Embryonic facial prominence (tissue), 1 donor: ENCODE results near the gene ADGRG4.
"Not testable (repeated sequence)": the region's sequence is repeated elsewhere in the genome, so short reads cannot be mapped to it uniquely, and the experiment has no call there.

Source experiments
- DNase-seq: peaks from one replicate; pipeline ENCODE4 v3.0.0-alpha.2; 2016; ENCODE audit errors: extremely low spot score

ADGRG4 gene, protein sequence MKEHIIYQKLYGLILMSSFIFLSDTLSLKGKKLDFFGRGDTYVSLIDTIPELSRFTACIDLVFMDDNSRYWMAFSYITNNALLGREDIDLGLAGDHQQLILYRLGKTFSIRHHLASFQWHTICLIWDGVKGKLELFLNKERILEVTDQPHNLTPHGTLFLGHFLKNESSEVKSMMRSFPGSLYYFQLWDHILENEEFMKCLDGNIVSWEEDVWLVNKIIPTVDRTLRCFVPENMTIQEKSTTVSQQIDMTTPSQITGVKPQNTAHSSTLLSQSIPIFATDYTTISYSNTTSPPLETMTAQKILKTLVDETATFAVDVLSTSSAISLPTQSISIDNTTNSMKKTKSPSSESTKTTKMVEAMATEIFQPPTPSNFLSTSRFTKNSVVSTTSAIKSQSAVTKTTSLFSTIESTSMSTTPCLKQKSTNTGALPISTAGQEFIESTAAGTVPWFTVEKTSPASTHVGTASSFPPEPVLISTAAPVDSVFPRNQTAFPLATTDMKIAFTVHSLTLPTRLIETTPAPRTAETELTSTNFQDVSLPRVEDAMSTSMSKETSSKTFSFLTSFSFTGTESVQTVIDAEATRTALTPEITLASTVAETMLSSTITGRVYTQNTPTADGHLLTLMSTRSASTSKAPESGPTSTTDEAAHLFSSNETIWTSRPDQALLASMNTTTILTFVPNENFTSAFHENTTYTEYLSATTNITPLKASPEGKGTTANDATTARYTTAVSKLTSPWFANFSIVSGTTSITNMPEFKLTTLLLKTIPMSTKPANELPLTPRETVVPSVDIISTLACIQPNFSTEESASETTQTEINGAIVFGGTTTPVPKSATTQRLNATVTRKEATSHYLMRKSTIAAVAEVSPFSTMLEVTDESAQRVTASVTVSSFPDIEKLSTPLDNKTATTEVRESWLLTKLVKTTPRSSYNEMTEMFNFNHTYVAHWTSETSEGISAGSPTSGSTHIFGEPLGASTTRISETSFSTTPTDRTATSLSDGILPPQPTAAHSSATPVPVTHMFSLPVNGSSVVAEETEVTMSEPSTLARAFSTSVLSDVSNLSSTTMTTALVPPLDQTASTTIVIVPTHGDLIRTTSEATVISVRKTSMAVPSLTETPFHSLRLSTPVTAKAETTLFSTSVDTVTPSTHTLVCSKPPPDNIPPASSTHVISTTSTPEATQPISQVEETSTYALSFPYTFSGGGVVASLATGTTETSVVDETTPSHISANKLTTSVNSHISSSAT (N-terminal part only)

DNA sequence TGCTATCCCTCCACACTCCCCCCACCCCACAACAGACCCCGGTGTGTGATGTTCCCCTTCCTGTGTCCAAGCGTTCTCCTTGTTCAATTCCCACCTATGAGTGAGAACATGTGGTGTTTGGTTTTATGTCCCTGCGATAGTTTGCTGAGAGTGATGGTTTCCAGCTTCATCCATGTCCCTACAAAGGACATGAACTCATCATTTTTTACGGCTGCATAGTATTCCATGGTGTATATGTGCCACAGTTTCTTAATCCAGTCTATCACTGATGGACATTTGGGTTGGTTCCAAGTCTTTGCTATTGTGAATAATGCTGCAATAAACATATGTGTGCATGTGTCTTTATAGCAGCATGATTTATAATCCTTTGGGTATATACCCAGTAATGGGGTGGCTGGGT lies at the start of gene ADGRG4:
Gene ADGRG4 (plus strand): TSS at position 243 of the 400 bp plus-strand sequence. CDS start 7,815 bp downstream, outside the sequence.
- not testable (repeated sequence) for DNase-seq

DNA sequence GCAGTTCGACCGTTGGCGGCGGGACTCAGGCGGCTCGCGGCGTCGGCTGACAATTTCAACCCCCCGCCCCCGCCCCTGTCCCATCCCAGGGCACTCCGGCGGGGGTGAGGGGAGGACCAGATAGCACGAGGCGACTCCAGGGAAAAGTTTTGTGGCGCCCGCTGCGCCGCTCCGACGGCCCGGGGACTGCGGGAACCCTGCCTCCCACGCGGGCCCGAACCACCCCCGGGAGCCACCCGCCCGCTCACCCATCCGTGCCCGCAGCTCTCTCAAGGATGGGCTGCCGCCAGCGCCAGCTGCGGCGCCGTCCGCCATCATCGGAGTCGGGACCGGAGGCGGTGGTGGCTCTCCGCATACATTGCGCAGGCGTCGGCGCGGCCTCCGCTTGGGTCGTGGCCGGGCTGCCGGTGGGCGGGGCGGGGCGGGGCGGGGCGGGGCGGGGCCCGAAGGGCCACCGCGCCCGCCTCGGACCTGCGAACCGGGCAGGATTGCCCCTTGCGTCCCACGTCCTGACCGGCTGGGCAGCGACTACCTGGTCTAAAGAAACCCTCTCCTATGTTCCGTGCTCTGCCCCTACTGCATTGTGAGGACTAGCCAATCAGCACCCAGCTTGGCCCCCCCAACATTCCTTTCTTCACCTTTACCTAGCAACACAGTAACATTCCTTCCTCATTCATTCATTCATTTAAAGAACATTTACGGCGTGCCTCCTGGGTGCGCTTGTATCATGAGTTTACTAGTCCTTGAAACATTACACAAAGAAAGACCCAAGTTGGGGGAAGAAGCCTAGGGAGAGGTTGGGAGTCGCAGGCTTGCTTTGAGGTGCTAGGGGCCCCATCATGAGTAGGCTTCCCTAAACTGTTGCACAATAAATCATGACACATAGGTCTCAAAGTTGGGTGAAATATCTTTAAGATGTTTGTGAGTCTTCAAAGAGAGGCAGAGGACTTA lies 49.4 kb upstream of the ADGRG4 start, which contains the start of gene MAP7D3:
Gene MAP7D3 (minus strand): TSS at position 360 of the 951 bp plus-strand sequence. CDS start 42 bp downstream, at position 318.
- no peak for DNase-seq

DNA sequence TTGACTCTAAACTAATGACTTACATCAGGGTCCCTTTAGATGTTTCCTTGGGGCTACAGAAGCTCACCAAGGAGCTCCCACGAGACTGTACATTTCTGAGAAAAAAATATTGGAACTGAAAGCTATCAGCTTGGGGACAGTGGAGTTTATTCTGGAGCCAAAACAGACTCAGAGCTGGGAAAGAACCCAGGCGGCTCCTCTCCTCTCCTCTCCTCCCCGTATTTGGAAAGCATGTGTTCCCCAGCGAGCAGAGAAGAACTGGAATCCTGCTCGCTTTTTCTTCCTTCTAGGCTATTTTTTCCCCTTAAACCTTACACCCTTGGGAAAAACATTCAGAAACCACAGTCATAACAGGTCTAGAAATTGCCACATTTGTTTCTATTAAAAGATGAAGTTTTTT lies 45.2 kb upstream of the ADGRG4 start:
- no peak for DNase-seq

DNA sequence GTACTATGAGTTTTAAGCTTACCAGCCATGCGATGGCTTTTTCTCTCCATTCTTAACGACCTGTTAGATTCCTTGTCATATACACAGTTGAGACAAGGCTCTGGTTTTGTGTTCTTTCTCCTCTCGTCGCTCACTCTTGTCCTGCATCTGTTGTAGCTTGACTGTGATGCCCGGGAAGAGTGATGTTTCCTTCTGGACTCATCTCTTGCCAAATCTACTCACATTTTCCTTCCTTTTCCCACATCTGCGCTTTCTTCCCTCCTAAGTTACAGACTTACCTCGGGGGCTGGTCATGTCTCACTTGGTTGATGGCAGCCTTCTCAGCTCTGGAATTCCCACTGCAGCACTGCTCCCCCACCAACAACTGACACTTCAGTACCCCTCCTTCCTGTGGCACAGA lies 44.7 kb upstream of the ADGRG4 start:
- no peak for DNase-seq

DNA sequence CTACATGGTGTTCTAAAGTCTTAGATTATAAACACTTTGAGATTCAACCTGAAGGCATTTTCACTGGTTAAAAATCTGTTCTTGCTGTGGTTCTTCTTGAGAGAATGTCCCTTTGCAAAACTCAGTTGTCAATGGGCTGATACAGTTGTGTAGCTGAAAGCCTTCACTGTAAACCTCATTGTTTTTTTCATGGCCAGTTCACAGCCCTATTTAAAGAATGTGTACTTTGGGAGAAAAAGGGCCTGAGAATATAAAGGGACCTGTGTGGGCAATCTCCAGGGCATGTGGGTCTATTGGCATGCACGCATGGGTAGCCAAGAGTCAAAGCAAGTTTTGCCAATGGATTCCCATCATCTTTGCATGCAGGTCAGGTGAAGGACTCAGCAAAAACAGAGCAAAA lies 41.8 kb upstream of the ADGRG4 start:
- DNase-seq, result no peak

DNA sequence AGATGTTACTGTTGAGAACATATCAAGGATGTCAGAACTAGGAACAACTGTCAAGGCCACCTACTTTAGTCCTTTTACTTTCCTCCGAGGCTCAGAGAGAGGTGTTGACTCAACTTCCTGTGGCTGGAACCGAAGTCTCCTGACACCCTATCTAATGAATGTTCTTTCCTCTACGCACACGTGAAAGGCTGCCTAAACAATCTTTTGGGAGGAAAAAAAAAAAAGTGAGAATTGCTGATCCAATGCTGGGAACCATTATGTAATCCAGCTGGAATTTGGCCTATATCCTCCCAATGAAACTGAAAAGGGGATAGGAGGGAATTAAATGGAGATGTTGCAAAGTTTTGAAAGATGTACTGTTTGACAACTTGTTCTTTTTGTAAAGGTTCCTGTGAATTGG lies 41.2 kb upstream of the ADGRG4 start:
- no peak for DNase-seq

DNA sequence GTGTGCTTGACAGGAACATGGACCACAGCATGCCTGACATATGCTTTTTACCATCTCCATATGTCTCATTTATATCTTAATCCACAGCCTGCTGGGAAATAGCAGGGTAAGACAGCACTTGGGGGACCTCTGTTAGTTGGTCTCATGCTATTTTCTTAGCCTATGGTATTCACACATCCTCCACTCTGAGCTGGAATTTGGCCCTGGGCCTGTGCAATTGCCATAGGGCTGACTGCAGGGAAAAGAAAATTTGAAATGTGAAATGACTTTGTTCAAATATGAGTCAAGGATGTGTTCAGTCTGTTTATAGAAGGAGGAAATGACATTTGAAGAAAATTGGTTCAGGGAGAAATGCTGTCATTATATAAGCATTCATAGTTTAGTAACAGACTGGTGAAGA lies 40.0 kb upstream of the ADGRG4 start:
- DNase-seq, result no peak

DNA sequence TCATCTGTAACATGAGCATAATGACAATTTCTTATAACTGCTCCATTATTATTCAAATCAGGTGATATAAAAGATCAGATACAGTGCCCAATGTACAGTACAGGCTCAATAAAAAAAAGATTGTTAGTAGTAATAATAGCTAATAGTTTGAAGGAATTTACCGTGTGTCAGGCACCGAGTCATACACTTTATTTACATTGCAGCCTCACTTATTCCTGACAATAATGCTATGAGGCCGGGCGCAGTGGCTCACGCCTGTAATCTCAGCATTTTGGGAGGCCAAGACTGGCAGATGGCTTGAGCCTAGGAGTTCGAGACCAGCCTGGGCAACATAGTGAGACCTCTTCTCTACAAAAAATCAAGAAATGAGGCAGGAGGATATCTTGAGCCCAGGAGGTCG lies 39.4 kb upstream of the ADGRG4 start:
- no peak for DNase-seq

DNA sequence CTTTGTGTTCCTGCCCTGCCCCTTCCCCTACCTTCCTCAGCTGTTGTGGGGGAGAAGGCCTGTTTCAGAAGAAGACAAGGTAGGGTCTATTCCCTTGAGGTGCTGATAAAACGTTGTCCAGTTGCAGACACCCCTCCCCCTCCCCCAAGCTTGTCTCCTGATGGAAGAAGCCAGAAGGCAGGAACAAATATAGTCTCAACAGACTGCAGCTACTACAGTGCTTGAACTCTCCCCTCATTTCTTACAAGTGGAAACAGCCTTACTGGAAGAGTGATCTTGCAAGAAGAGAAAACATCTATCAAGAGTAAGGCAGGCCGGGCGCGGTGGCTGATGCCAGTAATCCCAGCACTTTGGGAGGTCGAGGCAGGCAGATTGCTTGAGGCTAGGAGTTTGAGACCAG lies 38.5 kb upstream of the ADGRG4 start:
- no peak for DNase-seq

DNA sequence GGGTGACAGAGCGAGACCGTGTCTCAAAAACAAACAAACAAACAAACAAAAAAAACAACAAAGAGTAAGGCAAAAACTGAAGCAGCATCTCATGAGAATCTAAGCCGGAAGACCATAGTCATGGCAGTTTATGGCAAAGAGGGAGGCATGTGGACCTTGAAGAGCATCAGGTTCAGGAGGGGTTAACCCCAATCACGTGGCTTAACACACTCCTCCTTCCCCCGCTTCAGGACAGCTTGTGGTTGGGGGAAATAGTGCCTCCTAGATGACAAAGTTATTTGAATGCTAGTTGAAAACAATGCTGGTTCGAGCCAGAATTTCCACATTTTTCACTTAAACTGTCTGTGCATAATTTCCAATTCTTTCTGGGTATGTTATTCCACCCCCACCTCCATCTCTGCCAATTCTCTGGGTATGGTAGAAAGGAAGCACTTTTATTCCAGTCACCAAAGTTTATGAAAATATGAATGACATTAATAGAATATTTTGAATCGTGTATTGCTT lies 37.9 kb upstream of the ADGRG4 start:
- DNase-seq, result no peak

DNA sequence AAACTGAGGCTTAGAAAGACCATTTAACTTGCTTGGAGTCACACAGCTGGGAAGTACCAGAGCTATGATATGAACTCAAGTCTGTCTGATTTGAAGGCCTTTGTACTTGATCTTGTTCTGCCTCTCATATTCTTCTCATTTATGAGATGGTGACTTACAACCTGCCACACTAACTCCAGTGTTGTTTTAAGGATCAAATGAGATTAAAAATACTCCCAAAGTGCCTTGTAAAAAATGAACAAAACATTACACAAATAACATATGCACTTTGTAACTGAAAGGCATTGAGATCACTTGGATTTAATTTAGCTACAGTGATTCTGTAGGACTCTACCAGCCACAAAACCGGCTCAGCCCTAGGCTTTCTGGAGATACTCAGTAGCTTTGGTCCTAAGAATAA lies 33.9 kb upstream of the ADGRG4 start:
- DNase-seq, result no peak

DNA sequence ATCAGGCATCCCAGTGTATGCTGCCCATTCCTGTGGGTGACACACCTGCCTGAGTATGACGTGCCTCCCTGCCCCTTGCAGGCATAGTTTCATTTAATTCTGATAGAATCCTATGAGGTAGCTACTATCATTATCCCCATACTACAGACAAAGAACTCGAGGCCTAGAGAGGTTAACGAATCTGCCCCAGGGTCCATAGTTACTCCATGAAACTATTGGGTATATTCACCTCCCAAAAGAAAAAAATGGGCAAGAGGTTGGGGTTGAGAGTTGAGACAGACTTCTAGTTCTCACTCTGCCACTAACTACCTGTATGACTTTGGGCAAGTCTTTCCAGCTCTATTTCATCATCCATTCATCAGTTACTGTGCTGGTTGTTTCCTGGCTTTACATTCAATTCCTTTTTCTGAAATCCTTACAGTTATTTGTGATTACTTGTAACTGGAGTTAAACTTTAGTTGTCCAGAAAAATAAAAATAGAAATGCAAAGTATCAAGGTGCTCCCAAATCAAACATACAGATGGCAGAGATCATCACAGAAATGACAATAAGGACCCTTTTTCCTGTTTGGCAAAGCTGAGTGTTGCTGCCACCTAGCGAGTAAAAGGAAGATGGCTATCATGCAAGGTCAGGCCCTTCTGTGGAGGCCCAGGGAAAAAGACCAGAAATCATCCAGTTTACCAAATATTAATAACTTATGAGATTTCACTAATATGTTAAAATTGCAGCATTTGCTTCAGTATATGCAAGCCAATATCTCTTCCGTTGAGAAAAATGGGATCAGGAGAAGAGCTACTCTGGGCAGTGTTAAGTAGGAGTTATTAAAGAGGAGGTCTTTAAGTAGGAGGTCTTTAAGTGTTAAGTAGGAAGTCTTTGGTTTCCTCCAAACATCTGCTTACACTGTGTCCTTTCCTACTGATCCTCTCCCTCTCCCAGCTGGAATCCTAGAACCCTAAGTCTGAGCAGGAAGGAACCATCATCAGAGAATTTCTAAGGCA lies 32.4 kb upstream of the ADGRG4 start:
- no peak for DNase-seq

DNA sequence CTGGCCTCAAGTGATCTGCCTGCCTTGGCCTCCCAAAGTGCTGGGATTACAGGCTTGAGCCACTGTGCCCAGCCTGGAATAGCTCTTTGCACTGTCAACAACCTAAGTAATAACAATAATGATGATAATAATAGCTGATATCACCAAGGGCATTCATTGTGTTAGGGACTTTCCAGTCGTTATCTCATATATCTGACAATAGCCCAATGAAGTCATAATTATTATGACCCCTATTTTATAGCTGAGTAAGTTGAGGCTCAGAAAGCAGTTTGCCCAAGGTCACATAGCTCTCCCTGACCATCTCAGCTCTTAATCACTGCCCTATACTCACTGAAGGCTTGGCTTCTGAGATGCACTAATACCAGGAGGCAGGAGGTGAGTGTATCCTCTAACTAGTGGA lies 30.8 kb upstream of the ADGRG4 start:
- no peak for DNase-seq

DNA sequence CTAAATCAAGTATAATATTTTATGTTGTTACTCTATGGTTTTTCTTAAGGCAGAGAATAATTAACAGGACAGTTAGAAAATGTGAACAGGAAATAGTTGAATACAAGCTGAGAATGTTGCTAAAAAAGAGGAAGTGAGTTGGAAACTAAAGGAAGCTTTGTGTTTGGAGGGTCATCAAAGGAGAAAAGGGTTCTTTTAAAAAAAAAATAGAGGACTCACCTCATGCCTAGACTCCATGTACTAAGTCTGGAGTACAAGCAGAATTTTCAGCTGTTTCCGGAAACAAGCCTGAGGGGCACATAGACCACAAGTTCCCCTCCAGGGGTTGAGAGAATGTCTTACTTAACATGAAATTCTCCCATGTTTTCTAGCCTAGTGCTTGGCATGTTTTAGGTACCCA lies 29.5 kb upstream of the ADGRG4 start:
- no peak for DNase-seq

DNA sequence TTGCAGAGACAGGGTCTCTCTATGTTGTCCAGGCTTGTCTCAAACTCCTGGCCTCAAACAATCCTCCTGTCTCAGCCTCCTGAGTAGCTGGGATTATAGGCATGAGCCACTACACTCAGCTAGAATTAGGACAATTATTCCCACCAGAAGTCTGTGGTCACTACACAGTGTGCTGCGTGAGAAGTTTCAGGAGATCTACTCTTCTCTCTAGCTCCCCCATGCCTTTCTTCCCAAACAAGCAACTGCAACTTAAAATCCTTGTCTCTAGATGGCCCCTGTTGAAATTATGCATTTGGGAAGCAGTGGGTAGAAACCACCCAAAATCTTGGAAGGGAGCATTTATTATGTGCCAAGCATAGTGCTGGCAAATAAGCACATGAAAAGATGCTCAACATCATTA lies 28.4 kb upstream of the ADGRG4 start:
- DNase-seq, result no peak

DNA sequence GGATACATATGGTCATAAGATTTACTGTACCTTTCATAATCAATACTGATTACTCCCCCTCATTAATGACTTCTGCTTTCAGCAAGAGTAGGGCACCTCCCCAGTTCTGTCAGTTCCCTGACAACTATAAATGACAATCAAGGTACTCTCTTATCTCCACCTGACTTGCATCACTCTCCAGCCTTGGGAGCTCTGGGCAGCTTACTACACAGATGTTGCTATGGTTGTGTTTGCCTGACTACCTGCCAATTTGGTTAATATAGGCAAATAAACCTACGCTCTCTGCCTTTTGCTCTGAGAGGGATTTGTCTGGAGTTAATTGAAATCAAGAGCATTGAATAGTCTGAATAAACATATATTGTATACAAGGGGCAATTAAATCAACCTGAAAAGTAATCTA lies 26.8 kb upstream of the ADGRG4 start:
- no peak for DNase-seq

DNA sequence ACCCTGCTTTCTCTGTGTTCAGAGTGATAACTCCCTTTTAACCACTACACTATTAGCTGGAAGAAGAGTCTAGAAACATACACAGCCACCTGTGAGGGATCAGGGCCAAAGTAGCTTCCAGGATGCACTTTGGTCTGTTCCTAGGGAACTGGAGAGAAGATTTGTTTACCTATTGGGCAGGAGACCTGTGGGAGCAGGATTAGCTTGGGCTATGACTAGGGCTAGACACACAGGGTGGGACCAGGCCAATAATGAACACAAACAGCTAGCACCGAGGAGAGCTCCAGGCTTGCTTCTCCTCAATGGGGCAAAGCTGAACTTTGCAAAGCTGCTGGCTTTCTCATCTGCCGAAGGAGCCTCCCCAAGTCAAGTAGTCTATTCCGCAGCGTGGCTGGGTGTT lies 25.2 kb upstream of the ADGRG4 start:
- no peak for DNase-seq

DNA sequence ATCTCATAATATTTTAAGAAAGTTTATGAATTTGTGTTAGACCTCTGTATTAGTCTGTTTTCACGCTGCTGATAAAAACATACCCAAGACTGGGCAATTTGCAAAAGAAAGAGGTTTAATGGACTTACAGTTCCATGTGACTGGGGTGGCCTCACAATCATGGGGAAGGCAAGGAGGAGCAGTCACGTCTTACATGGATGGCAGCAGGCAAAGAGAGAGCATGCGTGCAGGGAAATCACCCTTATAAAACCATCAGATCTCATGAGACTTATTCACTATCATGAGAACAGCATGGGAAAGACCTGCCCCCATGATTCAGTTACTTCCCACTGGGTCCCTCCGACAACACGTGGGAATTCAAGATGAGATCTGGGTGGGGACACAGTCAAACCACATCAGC lies 14.4 kb upstream of the ADGRG4 start:
- not testable (repeated sequence) for DNase-seq

DNA sequence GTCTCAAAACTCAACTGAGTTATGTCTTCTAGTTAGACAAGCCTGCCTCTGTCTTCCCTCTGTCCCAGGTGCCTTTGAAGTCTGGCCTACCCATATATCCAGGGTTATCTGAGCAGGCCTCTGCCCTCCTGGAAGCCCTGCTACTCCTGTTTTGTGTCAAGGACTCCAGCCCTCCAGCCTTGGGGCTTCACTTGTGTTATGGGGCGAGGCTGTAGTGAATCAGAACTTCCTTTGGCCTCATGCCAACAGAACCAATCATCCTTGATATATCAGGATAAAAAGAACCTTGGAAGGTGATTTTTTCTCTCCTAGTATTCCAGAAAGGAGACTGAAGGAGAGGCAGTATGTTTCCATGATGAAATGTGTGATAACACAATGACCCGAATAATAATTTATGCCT lies 8.9 kb upstream of the ADGRG4 start:
- no peak for DNase-seq
